Neural progenitor cell (in vitro differentiated cells): ENCODE data around the gene BMPR1B.

Experiments
- EZH2 ChIP-seq: fragments of 200-600 bp; sonication (generic); IDR thresholded peaks from 2 replicates; pipeline ENCODE4 v1.6.1; 2017; ENCODE audit warnings: antibody characterized with exemption, mild to moderate bottlenecking, moderate library complexity
- EZH2phosphoT487 ChIP-seq: fragments of 200-600 bp; sonication (generic); IDR thresholded peaks from 2 replicates; pipeline ENCODE4 v1.6.1; 2017; ENCODE audit warnings: antibody characterized with exemption
- TF ChIP-seq, protein P1 (sequence below): fragments of 200-600 bp; sonication (generic); IDR thresholded peaks from 2 replicates; pipeline ENCODE4 v1.5.1; 2017; ENCODE audit warnings: antibody characterized with exemption, mild to moderate bottlenecking

DNA sequence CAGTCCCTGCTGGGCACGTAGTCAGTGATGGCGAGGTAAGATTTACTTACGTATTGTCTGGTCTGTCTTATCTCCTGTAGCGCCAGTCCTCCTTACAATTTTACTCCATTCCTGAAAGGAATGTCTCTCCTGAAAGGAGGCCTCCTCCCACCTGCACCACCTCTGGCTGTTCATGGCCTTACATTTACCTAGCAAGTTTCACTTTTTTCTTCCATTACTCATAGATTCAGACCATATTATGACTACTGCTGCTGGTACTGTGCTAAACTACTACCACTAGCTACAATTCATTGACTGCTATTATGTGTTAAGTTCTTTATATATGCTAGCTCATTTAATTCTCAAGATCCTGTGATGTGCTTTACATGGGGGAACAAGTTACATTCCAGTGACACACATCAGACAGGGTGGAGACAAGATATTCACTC lies 189.9 kb downstream of the BMPR1B start:
- TF ChIP-seq, protein P1, sequence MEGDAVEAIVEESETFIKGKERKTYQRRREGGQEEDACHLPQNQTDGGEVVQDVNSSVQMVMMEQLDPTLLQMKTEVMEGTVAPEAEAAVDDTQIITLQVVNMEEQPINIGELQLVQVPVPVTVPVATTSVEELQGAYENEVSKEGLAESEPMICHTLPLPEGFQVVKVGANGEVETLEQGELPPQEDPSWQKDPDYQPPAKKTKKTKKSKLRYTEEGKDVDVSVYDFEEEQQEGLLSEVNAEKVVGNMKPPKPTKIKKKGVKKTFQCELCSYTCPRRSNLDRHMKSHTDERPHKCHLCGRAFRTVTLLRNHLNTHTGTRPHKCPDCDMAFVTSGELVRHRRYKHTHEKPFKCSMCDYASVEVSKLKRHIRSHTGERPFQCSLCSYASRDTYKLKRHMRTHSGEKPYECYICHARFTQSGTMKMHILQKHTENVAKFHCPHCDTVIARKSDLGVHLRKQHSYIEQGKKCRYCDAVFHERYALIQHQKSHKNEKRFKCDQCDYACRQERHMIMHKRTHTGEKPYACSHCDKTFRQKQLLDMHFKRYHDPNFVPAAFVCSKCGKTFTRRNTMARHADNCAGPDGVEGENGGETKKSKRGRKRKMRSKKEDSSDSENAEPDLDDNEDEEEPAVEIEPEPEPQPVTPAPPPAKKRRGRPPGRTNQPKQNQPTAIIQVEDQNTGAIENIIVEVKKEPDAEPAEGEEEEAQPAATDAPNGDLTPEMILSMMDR = no peak
- TF ChIP-seq EZH2phosphoT487 = no peak
- no peak for TF ChIP-seq EZH2
